Measurements from ENCODE around the gene RGS19. TPM values are rescaled to one million over a fixed set of nuclear protein-coding genes. Genes with fewer than 3 reads are reported as not detected.

The RGS19 gene
- total RNA-seq, 1 donor from 2014 or later, result 21.8 TPM

DNA sequence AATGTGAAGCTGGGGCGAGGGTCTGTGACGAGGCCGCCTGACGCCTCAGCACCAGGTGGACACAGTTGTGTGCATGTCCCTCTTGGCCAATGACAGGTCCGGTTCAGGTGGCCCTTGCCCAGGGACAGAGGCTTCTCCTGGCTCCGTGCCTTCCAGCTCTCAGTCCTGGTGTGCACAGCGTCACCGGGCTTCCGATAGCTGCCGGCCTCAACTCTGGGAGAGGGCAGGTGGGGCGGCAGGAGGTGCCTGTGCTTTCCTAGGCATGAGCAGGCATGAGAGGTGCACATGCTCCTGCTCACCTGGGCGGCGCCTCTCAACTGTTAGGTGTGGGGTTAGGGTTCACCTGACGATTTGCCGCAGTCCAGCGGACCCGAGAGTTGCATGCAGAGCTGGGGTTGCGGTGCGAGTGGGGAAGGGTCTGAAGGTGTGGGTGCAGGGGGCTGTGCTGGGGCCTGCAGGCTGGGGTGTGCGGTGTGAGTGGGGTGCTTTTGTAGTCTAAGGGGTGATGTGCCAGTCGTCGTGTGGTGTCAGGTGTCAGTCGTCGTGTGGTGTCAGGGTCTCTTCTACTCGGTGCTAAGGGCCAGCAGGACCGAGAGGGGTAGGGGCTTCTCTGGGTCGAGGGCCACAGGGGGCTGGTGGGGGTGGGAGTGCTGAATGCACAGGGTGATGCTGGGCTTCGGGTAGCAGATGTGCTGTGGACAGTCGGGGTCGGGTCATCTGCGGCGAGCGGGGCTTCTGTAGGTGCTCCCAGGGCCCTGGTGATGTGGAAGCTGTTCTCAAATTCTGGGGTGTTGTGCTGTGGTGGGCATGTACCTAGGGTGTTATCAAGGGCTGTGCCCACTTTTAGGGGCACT, 26.1 kb downstream of the RGS19 start:
- no peak for DNase-seq (ENCODE audit: low read depth)
- TF ChIP-seq, protein P1, sequence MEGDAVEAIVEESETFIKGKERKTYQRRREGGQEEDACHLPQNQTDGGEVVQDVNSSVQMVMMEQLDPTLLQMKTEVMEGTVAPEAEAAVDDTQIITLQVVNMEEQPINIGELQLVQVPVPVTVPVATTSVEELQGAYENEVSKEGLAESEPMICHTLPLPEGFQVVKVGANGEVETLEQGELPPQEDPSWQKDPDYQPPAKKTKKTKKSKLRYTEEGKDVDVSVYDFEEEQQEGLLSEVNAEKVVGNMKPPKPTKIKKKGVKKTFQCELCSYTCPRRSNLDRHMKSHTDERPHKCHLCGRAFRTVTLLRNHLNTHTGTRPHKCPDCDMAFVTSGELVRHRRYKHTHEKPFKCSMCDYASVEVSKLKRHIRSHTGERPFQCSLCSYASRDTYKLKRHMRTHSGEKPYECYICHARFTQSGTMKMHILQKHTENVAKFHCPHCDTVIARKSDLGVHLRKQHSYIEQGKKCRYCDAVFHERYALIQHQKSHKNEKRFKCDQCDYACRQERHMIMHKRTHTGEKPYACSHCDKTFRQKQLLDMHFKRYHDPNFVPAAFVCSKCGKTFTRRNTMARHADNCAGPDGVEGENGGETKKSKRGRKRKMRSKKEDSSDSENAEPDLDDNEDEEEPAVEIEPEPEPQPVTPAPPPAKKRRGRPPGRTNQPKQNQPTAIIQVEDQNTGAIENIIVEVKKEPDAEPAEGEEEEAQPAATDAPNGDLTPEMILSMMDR (conservative IDR thresholded peaks at IDR 0.05; ENCODE audit: low read depth, low read length), result no peak
- no peak overlapping the region for H3K4me3 ChIP-seq (ENCODE audit: low read depth, low read length)

- no peak for DNase-seq (ENCODE audit: low read depth)
- no peak overlapping the region for H3K4me3 ChIP-seq (ENCODE audit: low read depth, low read length)
- TF ChIP-seq, protein P1 (conservative IDR thresholded peaks at IDR 0.05; ENCODE audit: low read depth, low read length), result no peak
These were observed 27.0 kb downstream of the RGS19 start for GRCh38 chr20:64052326-64052722.

- no peak overlapping the region for H3K4me3 ChIP-seq (ENCODE audit: low read depth, low read length)
- TF ChIP-seq, protein P1 (conservative IDR thresholded peaks at IDR 0.05; ENCODE audit: low read depth, low read length), result no peak
- DNase-seq (ENCODE audit: low read depth), result no peak
These were observed 27.6 kb downstream of the RGS19 start for GRCh38 chr20:64051561-64052325.

GRCh38 chr20:64051033-64051452, 28.3 kb downstream of the RGS19 start:
- TF ChIP-seq, protein P1 (conservative IDR thresholded peaks at IDR 0.05; ENCODE audit: low read depth, low read length), result no peak
- DNase-seq (ENCODE audit: low read depth), result no peak
- no peak overlapping the region for H3K4me3 ChIP-seq (ENCODE audit: low read depth, low read length)

GRCh38 chr20:64050261-64051032, 28.9 kb downstream of the RGS19 start:
- H3K4me3 ChIP-seq (ENCODE audit: low read depth, low read length), result no peak overlapping the region
- TF ChIP-seq, protein P1 (conservative IDR thresholded peaks at IDR 0.05; ENCODE audit: low read depth, low read length), result no peak
- no peak for DNase-seq (ENCODE audit: low read depth)

- TF ChIP-seq, protein P1 (conservative IDR thresholded peaks at IDR 0.05; ENCODE audit: low read depth, low read length), result no peak
- H3K4me3 ChIP-seq (ENCODE audit: low read depth, low read length), result no peak overlapping the region
- DNase-seq (ENCODE audit: low read depth), result no peak
These were observed 29.4 kb downstream of the RGS19 start for GRCh38 chr20:64049878-64050260.
